Thyroid gland (tissue), 4 donors: Measurements from ENCODE around the gene SMIM7. TPM values are rescaled to one million over a fixed set of nuclear protein-coding genes. Genes with fewer than 3 reads are reported as not detected.

Source experiments
- DNase-seq, 2 donors: peaks; one replicate each; pipeline ENCODE4 v3.0.0-alpha.2; 2019
- H3K27ac ChIP-seq, 3 donors: fragments of 200-600 bp; sonication (generic); 1 replicate in 2 of 3; 2 replicates in 1 of 3; pipeline ENCODE4 v1.5.1; 2016 to 2019; ENCODE audit warnings: mild to moderate bottlenecking in 1 of 3, moderate library complexity in 1 of 3
- H3K27me3 ChIP-seq: fragments of 200-600 bp; sonication (generic); one replicate; pipeline ENCODE4 v1.5.1; 2019
- H3K36me3 ChIP-seq, 2 donors: fragments of 200-600 bp; sonication (generic); one replicate each; pipeline ENCODE4 v1.5.1; 2016 to 2019
- H3K4me1 ChIP-seq, 2 donors: fragments of 200-600 bp; sonication (generic); one replicate each; pipeline ENCODE4 v1.5.1; 2017 to 2019
- H3K4me3 ChIP-seq, 3 donors: fragments of 200-600 bp; sonication (generic); replicated peaks in 1 of 3; 1 replicate in 2 of 3; 2 replicates in 1 of 3; pipeline ENCODE4 v1.5.1; 2016; ENCODE audit warnings: mild to moderate bottlenecking in 1 of 3
- H3K9me3 ChIP-seq: fragments of 200-600 bp; sonication (generic); one replicate; pipeline ENCODE4 v1.5.1; 2017
- POLR2A ChIP-seq, 2 donors: fragments of 450-650 bp; IDR thresholded peaks; one replicate each; pipeline ENCODE4 v1.6.1; 2017; ENCODE audit warnings: antibody characterized with exemption in 2 of 2, mild to moderate bottlenecking in 2 of 2, moderate library complexity in 1 of 2
- WGBS, 2 donors: methylation state at CpG; one replicate each; pipeline ENCODE4 v1.1.5; 2017; 5-methylcytosine and 5-hydroxymethylcytosine counted together
- intact Hi-C: fragments of 100-400 bp; cut with DNase I; formaldehyde crosslinking; loops from one replicate; pipeline ENCODE4 v1.15.1; 2023
- total RNA-seq, 4 donors: library from RNA; depleted of rRNA; stranded (reverse); fragments of >200 nt; gene quantifications; one replicate each; pipeline ENCODE4 v1.2.3, GENCODE V29; 2016
- TF ChIP-seq, protein P1 (sequence below), 6 experiments: fragments of 200-600 bp in 3 of 6; fragments of 450-650 bp in 3 of 6; sonication (generic) in 3 of 6; IDR thresholded peaks; one replicate each; pipeline ENCODE4 v1.5.1; 2016 to 2019; ENCODE audit warnings: antibody characterized with exemption in 6 of 6, mild to moderate bottlenecking in 2 of 6, inconsistent platforms in 1 of 6, moderate library complexity in 1 of 6

SMIM7 gene
- total RNA-seq: 100 to 1,000 TPM in 2 of 4 donors, 10 to 100 TPM in 2; 80.9 to 171 (median 119) TPM

DNA sequence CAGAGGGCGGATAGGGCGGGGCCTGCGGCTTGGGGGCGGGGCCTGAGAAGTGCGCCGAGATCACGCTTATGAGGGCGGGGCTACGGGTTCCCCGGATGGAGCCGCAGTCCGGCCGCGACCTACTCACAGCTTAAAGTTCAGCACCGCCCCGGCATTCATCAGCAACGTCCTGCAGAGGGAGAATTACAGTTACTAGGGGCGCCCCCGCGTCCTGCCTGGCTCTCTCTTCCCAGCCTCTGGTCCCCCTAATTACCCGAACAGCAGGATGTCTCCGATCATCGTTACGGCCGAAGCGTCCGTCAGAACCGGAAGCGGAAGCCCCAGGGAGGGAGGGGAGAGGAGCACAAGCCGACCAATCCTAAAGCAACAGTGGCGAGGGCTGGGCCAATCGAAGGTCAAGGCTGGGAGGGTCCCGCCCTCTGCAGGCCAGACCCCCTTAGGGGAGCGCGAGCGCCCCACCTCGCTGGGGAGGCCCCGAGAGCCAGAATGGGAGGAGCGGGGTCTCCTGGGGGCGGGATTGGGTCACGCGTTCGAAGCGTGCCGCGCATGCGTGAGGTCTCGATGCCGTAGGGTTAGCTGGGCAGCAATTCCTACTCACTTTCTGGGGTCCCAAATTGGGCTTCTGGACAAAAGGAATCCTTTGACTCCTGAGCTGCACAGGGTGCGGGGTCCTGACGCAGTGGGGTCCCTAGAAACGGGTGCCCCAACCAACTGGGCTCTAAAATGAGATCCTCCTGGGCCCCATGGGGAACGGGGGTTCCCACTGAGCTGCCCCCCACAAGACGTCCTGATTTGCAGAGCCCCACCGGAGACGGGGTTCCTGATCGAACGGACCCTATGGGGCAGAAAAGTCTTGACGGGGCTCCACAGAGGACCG, at the start of gene SMIM7:
Gene SMIM7, minus strand, starts transcription at position 313 of the 877 bp plus-strand sequence. Its CDS starts 34 bp downstream, at position 279.
- DNase-seq: peak; percentile 99
- Histone ChIP-seq H3K27ac (peak within 1 kb of the TSS; percentile 68 to 92 (median 79)), H3K9me3 (no peaks in the 10 kb centered on the region), H3K4me1 (peaks cover 15 to 23% of the 10 kb centered on the region in 2 donors), H3K36me3 (peaks cover 2 to 22% of the 10 kb centered on the region in 2 donors), H3K4me3 (peak within 1 kb of the TSS; percentile 48 to 81 (median 61)), H3K27me3 (no peaks in the 10 kb centered on the region)
- intact Hi-C loops: no loop called here
- TF ChIP-seq POLR2A (IDR thresholded peaks at IDR 0.05): peak; percentile 72 to 92
- TF ChIP-seq, protein P1, sequence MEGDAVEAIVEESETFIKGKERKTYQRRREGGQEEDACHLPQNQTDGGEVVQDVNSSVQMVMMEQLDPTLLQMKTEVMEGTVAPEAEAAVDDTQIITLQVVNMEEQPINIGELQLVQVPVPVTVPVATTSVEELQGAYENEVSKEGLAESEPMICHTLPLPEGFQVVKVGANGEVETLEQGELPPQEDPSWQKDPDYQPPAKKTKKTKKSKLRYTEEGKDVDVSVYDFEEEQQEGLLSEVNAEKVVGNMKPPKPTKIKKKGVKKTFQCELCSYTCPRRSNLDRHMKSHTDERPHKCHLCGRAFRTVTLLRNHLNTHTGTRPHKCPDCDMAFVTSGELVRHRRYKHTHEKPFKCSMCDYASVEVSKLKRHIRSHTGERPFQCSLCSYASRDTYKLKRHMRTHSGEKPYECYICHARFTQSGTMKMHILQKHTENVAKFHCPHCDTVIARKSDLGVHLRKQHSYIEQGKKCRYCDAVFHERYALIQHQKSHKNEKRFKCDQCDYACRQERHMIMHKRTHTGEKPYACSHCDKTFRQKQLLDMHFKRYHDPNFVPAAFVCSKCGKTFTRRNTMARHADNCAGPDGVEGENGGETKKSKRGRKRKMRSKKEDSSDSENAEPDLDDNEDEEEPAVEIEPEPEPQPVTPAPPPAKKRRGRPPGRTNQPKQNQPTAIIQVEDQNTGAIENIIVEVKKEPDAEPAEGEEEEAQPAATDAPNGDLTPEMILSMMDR (IDR thresholded peaks at IDR 0.05): no peak
- WGBS, 2 donors: 0 to 1% methylated on average over 36 to 42 of the region's 60 CpGs

- no peaks in the 10 kb centered on the region for H3K36me3 ChIP-seq
- no peaks in the 10 kb centered on the region for H3K9me3 ChIP-seq
- no peak for DNase-seq
- no peaks in the 10 kb centered on the region for H3K27me3 ChIP-seq
- no peaks in the 10 kb centered on the region for H3K4me1 ChIP-seq
- no peak overlapping the region for H3K4me3 ChIP-seq
- TF ChIP-seq, protein P1 (IDR thresholded peaks at IDR 0.05): no peak
- H3K27ac ChIP-seq: no peak overlapping the region
- intact Hi-C loops: no loop called here
- whole genome bisulfite sequencing, 2 donors: 74 to 80% methylated on average over 4 of the region's 4 CpGs
Observed at GRCh38 chr19:16703677-16704076, 43.7 kb upstream of the SMIM7 start.

DNA sequence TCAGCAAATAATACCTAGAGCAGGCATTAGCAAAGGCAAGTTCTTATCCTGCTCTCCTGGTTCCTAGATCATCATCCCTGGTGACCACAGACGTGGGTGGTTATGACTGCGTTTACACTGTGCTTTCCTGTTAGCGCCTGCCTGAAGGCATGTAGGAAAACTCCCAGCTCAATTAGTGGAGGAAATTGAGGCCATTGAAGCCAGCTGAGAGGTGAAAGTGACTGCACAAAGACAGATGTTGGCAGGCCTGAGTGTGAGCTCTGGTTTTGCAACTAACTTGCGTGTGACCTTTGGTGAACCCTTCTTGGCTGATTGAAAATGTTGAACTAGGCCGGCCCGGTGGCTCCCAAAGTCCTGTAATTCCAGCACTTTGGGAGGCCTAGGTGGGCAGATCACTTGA, 42.2 kb upstream of the SMIM7 start:
- Histone ChIP-seq H3K4me3 (no peak overlapping the region), H3K36me3 (no peaks in the 10 kb centered on the region), H3K9me3 (no peaks in the 10 kb centered on the region), H3K27me3 (no peaks in the 10 kb centered on the region), H3K4me1 (no peaks in the 10 kb centered on the region), H3K27ac (no peak overlapping the region)
- no peak for DNase-seq
- TF ChIP-seq, protein P1 (IDR thresholded peaks at IDR 0.05): no peak
- no peak for TF ChIP-seq POLR2A (IDR thresholded peaks at IDR 0.05)
- intact Hi-C loops: no loop called here
- 62 to 74% methylated on average over 6 of the region's 6 CpGs for WGBS, 2 donors

DNA sequence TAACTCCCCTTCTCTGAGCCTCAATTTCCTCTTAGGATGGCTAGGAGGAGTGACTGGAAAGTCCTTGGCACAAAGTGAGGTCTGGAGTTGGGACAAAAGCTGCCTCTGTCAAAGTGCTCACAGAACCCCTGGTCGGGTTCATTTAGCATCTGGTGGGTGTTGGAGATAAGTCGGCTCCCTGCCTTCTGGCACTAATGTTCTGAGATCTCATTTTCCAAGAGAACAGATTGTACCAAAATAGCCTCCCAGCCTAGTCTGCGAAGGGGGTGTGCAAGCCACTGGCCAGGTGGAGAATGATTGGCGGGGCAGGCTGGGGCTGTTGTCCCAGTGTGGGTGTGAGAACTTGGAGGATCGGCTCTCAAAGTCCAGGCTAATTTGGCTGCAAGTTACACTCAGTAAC, 39.0 kb upstream of the SMIM7 start:
- intact Hi-C loops: no loop called here
- WGBS, 2 donors: 69 to 73% methylated on average over 5 of the region's 5 CpGs
- no peak overlapping the region for H3K27ac ChIP-seq
- no peaks in the 10 kb centered on the region for H3K9me3 ChIP-seq
- no peaks in the 10 kb centered on the region for H3K36me3 ChIP-seq
- no peak for TF ChIP-seq POLR2A (IDR thresholded peaks at IDR 0.05)
- TF ChIP-seq, protein P1 (IDR thresholded peaks at IDR 0.05): no peak
- peak in 1 of 2 donors; percentile 3 for DNase-seq
- H3K27me3 ChIP-seq: no peaks in the 10 kb centered on the region
- H3K4me3 ChIP-seq: no peak overlapping the region
- no peaks in the 10 kb centered on the region for H3K4me1 ChIP-seq

DNA sequence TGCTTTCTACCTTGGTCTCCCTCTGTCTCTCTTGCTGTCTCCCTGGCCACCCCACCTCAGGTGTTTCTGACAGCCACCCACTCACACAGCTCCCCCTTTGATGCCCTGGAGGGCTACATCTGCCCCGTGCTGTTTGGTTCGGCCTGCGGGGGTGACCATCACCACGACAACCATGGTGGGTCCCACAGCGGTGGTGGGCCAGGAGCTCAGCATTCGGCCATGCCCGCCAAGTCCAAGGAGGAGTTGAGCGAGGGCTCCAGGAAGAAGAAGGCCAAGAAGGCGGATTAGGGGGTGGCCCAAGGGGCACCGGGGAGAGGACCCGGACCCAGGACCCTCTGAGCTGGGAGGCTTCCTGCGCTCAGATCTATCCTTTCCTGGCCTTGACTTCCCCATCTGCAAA, 28.1 kb upstream of the SMIM7 start:
- H3K4me1 ChIP-seq: no peaks in the 10 kb centered on the region
- intact Hi-C loops: no loop called here
- TF ChIP-seq POLR2A (IDR thresholded peaks at IDR 0.05): no peak
- TF ChIP-seq, protein P1 (IDR thresholded peaks at IDR 0.05): no peak
- DNase-seq: no peak
- WGBS, 2 donors: 96% methylated on average over 12 of the region's 12 CpGs
- no peaks in the 10 kb centered on the region for H3K27me3 ChIP-seq
- H3K27ac ChIP-seq: no peak overlapping the region
- H3K36me3 ChIP-seq: no peaks in the 10 kb centered on the region
- no peaks in the 10 kb centered on the region for H3K9me3 ChIP-seq
- no peak overlapping the region for H3K4me3 ChIP-seq
